ENCODE data around the gene C7orf25. TPM values are rescaled to one million over a fixed set of nuclear protein-coding genes. Genes with fewer than 3 reads are reported as not detected.

The C7orf25 gene
- total RNA-seq, 1 experiment from 2014 or later = 2.7 TPM

DNA sequence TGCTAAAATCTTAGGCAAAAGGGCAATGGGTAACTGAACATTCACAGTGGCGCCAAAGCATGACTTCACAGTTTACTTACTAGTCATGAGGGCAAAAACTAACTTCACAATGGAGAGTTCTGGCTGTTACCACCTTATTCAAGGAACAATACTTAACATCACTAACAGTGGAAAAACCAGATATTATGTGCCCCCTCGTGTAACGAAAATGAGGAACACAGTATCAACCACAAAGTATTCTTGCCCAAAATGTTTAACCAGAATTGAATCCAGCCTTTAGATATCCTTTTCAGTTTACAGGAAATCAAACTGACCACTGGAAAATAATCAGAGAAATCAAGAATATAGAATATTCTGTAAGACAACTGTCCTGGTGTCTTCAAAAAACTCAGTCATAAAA, 9.5 kb downstream of the C7orf25 start:
- no peaks in the 10 kb centered on the region for H3K4me1 ChIP-seq
- ChIA-PET POLR2A (no interaction called here), CTCF (no interaction called here)
- Mint-ChIP-seq H3K4me3 (ENCODE audit: unreplicated experiment) (no peak overlapping the region), H3K36me3 (ENCODE audit: insufficient read depth, unreplicated experiment) (no peaks in the 10 kb centered on the region), H3K27me3 (ENCODE audit: insufficient read depth, unreplicated experiment) (peaks cover 14% of the 10 kb centered on the region), H3K27ac (ENCODE audit: unreplicated experiment) (no peak overlapping the region), H3K9me3 (ENCODE audit: unreplicated experiment) (no peaks in the 10 kb centered on the region), H3K4me1 (ENCODE audit: low read depth, unreplicated experiment) (no peaks in the 10 kb centered on the region)
- H3K36me3 ChIP-seq (ENCODE audit: control insufficient read depth, insufficient read depth, low read length) = no peaks in the 10 kb centered on the region
- BruUV-seq (replicated peaks) = no TSS peak
- TF ChIP-seq, protein P1, sequence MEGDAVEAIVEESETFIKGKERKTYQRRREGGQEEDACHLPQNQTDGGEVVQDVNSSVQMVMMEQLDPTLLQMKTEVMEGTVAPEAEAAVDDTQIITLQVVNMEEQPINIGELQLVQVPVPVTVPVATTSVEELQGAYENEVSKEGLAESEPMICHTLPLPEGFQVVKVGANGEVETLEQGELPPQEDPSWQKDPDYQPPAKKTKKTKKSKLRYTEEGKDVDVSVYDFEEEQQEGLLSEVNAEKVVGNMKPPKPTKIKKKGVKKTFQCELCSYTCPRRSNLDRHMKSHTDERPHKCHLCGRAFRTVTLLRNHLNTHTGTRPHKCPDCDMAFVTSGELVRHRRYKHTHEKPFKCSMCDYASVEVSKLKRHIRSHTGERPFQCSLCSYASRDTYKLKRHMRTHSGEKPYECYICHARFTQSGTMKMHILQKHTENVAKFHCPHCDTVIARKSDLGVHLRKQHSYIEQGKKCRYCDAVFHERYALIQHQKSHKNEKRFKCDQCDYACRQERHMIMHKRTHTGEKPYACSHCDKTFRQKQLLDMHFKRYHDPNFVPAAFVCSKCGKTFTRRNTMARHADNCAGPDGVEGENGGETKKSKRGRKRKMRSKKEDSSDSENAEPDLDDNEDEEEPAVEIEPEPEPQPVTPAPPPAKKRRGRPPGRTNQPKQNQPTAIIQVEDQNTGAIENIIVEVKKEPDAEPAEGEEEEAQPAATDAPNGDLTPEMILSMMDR (IDR thresholded peaks at IDR 0.05; ENCODE audit: insufficient read depth in 1 of 2, low read depth in 1 of 2, low read length in 1 of 2, severe bottlenecking in 1 of 2, unreplicated experiment in 1 of 2) = no peak
- DNase-seq = no peak
- intact Hi-C loops (cut with micrococcal nuclease; ENCODE audit: unreplicated experiment) = no loop called here
- no peaks in the 10 kb centered on the region for H3K27me3 ChIP-seq (replicated peaks; ENCODE audit: control insufficient read depth, insufficient read depth, low read length)
- H3K4me3 ChIP-seq (ENCODE audit: low read depth, low read length) = no peak overlapping the region
- no peaks in the 10 kb centered on the region for H3K9me3 ChIP-seq

DNA sequence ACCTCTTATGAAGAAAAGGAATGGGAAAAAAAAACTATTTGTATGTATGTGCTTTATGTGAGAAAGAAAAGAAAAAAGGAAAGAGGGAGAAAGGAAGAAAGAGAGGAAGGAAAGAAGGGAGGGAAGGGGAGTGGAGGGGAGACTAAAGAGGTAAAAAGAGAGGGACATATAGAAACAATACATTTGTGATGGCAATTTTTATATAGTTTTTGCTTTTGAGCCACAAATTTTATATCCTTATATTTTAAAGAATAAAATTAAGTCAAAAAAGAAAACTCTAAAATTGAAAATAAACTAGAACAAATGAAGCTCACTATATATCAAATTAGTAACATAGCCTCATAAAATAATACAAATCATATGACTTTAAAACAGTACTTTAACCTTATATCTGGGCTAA, 11.0 kb downstream of the C7orf25 start:
- Mint-ChIP-seq H3K4me1 (ENCODE audit: low read depth, unreplicated experiment) (no peaks in the 10 kb centered on the region), H3K4me3 (ENCODE audit: unreplicated experiment) (no peak overlapping the region), H3K36me3 (ENCODE audit: insufficient read depth, unreplicated experiment) (no peaks in the 10 kb centered on the region), H3K27ac (ENCODE audit: unreplicated experiment) (no peak overlapping the region), H3K27me3 (ENCODE audit: insufficient read depth, unreplicated experiment) (peaks cover 20% of the 10 kb centered on the region), H3K9me3 (ENCODE audit: unreplicated experiment) (peaks cover 7% of the 10 kb centered on the region)
- no peak for DNase-seq
- ChIA-PET CTCF (no interaction called here), POLR2A (no interaction called here)
- Histone ChIP-seq H3K4me3 (ENCODE audit: low read depth, low read length) (no peak overlapping the region), H3K27me3 (replicated peaks; ENCODE audit: control insufficient read depth, insufficient read depth, low read length) (no peaks in the 10 kb centered on the region), H3K36me3 (ENCODE audit: control insufficient read depth, insufficient read depth, low read length) (no peaks in the 10 kb centered on the region), H3K4me1 (no peaks in the 10 kb centered on the region), H3K9me3 (no peaks in the 10 kb centered on the region)
- TF ChIP-seq, protein P1 (IDR thresholded peaks at IDR 0.05; ENCODE audit: insufficient read depth in 1 of 2, low read depth in 1 of 2, low read length in 1 of 2, severe bottlenecking in 1 of 2, unreplicated experiment in 1 of 2) = no peak
- BruUV-seq (replicated peaks) = no TSS peak
- intact Hi-C loops (cut with micrococcal nuclease; ENCODE audit: unreplicated experiment) = no loop called here

DNA sequence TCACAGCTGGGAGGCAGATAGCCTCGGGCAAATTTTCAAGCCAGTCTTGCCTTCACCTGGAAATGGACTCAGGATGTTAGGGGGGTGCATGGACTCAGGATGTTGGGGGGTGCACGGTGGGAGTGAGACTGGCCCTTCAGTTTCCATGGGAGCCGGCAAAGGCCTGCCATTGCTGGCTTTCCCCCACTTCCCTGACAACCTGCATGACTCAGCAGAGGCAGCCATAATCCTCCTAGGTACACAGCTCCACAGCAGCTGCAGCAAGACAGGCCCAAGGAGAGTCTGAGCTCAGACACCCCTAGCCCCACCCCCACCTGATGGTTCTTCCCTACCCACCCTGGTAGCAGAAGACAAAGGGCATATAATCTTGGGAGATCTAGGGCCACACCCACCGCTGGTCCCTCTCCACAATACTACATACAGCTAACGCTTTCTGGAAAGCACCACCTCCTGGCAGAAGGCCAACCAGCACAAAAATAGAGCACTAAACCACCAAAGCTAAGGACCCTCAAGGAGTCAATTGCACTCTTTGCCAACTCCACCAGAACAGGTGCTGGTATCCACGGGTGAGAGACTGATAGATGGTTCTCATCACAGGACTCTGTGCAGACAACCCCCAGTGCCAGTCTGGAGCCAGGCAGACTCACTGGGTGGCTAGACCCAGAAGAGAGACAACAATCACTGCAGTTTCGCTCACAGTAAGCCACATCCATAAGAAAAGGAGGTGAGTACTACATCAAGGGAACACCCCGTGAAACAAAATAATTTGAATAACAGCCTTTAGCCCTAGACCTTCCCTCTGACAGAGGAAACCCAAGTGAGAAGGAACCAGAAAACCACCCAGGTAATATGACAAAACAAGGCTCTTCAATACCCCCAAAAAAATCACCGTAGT, 18.3 kb downstream of the C7orf25 start:
- H3K27me3 ChIP-seq (replicated peaks; ENCODE audit: control insufficient read depth, insufficient read depth, low read length) = no peaks in the 10 kb centered on the region
- DNase-seq = no peak
- POLR2A ChIA-PET = no interaction called here
- CTCF ChIA-PET = no interaction called here
- peaks cover 22% of the 10 kb centered on the region for H3K27me3 Mint-ChIP-seq (ENCODE audit: insufficient read depth, unreplicated experiment)
- no peaks in the 10 kb centered on the region for H3K9me3 ChIP-seq
- no peak overlapping the region for H3K27ac Mint-ChIP-seq (ENCODE audit: unreplicated experiment)
- TF ChIP-seq, protein P1 (IDR thresholded peaks at IDR 0.05; ENCODE audit: insufficient read depth in 1 of 2, low read depth in 1 of 2, low read length in 1 of 2, severe bottlenecking in 1 of 2, unreplicated experiment in 1 of 2) = no peak
- H3K4me3 Mint-ChIP-seq (ENCODE audit: unreplicated experiment) = no peak overlapping the region
- H3K4me1 ChIP-seq = 0 out of 2 replicates have a peak, but pooled peaks cover 4% of the 10 kb centered on the region
- no peaks in the 10 kb centered on the region for H3K36me3 ChIP-seq (ENCODE audit: control insufficient read depth, insufficient read depth, low read length)
- no TSS peak for BruUV-seq (replicated peaks)
- intact Hi-C loops (cut with micrococcal nuclease; ENCODE audit: unreplicated experiment) = no loop called here
- H3K9me3 Mint-ChIP-seq (ENCODE audit: unreplicated experiment) = peaks cover 19% of the 10 kb centered on the region
- peaks cover 7% of the 10 kb centered on the region for H3K4me1 Mint-ChIP-seq (ENCODE audit: low read depth, unreplicated experiment)
- H3K4me3 ChIP-seq (ENCODE audit: low read depth, low read length) = no peak overlapping the region
- H3K36me3 Mint-ChIP-seq (ENCODE audit: insufficient read depth, unreplicated experiment) = peaks cover 4% of the 10 kb centered on the region
